ENCODE results near the gene PTPN6.
A peak's percentile ranks its signal among the peaks of the same experiment; 100 is the strongest.

Gene PTPN6

GRCh38 chr12:6957151-6957701 is 6.1 kb downstream of the PTPN6 start:
- peak; percentile 73 for DNase-seq

GRCh38 chr12:6957741-6958608 is 6.8 kb downstream of the PTPN6 start:
- DNase-seq: no peak

- DNase-seq: no peak
Measured at GRCh38 chr12:6958609-6959057, 7.5 kb downstream of the PTPN6 start.

- DNase-seq: peak; percentile 92
Measured at GRCh38 chr12:6959058-6959804, 8.1 kb downstream of the PTPN6 start.

GRCh38 chr12:6959805-6960592 is 8.8 kb downstream of the PTPN6 start:
- DNase-seq: no peak

GRCh38 chr12:6960593-6961277 is 9.6 kb downstream of the PTPN6 start:
- peak; percentile 64 for DNase-seq

- peak; percentile 95 for DNase-seq
Measured at GRCh38 chr12:6961278-6961694, 10.1 kb downstream of the PTPN6 start.

GRCh38 chr12:6961695-6962284 is 10.6 kb downstream of the PTPN6 start:
- DNase-seq: no peak

GRCh38 chr12:6962285-6963015 is 11.3 kb downstream of the PTPN6 start:
- DNase-seq: no peak

GRCh38 chr12:6963016-6963731 is 12.0 kb downstream of the PTPN6 start:
- DNase-seq: no peak

GRCh38 chr12:6963791-6964413 is 12.7 kb downstream of the PTPN6 start:
- no peak for DNase-seq

GRCh38 chr12:6964605-6965025 is 13.5 kb downstream of the PTPN6 start:
- no peak for DNase-seq

GRCh38 chr12:6965026-6965661 is 14.0 kb downstream of the PTPN6 start:
- peak; percentile 93 for DNase-seq

- no peak for DNase-seq
Measured at GRCh38 chr12:6965714-6966113, 14.6 kb downstream of the PTPN6 start.

GRCh38 chr12:6966351-6966750 is 15.2 kb downstream of the PTPN6 start:
- no peak for DNase-seq

GRCh38 chr12:6967651-6968100 is 16.5 kb downstream of the PTPN6 start:
- no peak for DNase-seq

- no peak for DNase-seq
Measured at GRCh38 chr12:6968426-6968825, 17.3 kb downstream of the PTPN6 start.

- peak; percentile 41 for DNase-seq
Measured at GRCh38 chr12:6970096-6970527, 19.0 kb downstream of the PTPN6 start.

GRCh38 chr12:6974180-6974579 is 23.0 kb downstream of the PTPN6 start:
- DNase-seq: no peak
